SK-N-SH treated with all-trans-retinoic acid at 6 μM for 48 hours (cell line): Measurements from ENCODE around the gene ARPC1B.
A peak's percentile ranks its signal among the peaks of the same experiment; 100 is the strongest.

ENCODE experiments used
- ARNTL ChIP-seq: fragments of 450-650 bp; formaldehyde crosslinking; IDR thresholded peaks from 2 replicates; pipeline ENCODE4 v1.5.0; 2020; ENCODE audit warnings: low read depth, mild to moderate bottlenecking, moderate library complexity, borderline replicate concordance
- BACH2 ChIP-seq: fragments of 250-450 bp; sonication (Bioruptor Pico); IDR thresholded peaks from 2 replicates; pipeline ENCODE4 v1.9.0; 2021; ENCODE audit warnings: mild to moderate bottlenecking, borderline replicate concordance
- ESRRG ChIP-seq: fragments of 250-450 bp; sonication (Bioruptor Pico); IDR thresholded peaks from 2 replicates; pipeline ENCODE4 v1.6.1; 2021; ENCODE audit warnings: mild to moderate bottlenecking
- ISL1 ChIP-seq: fragments of 250-450 bp; sonication (Bioruptor Pico); IDR thresholded peaks from 2 replicates; pipeline ENCODE4 v2.1.2; 2022; ENCODE audit warnings: mild to moderate bottlenecking, moderate library complexity
- OSR1 ChIP-seq: fragments of 250-450 bp; sonication (Bioruptor Pico); IDR thresholded peaks from 2 replicates; pipeline ENCODE4 v1.8.0; 2022; ENCODE audit warnings: moderate library complexity, mild to moderate bottlenecking, inconsistent platforms
- PPARA ChIP-seq: fragments of 250-450 bp; sonication (Bioruptor Pico); IDR thresholded peaks from 2 replicates; pipeline ENCODE4 v1.5.0; 2020; ENCODE audit warnings: mild to moderate bottlenecking, borderline replicate concordance
- RARB ChIP-seq: fragments of 250-450 bp; sonication (Bioruptor Pico); IDR thresholded peaks from 2 replicates; pipeline ENCODE4 v1.8.0; 2021; ENCODE audit warnings: mild to moderate bottlenecking, moderate library complexity
- ZC3H10 ChIP-seq: fragments of 250-450 bp; sonication (Bioruptor Pico); IDR thresholded peaks from 2 replicates; pipeline ENCODE4 v1.5.1; 2021; ENCODE audit warnings: mild to moderate bottlenecking, moderate library complexity
- ZNF70 ChIP-seq: fragments of 450-650 bp; formaldehyde crosslinking; IDR thresholded peaks from 2 replicates; pipeline ENCODE4 v1.5.0; 2020; ENCODE audit warnings: mild to moderate bottlenecking, moderate library complexity
- TF ChIP-seq, protein P1 (sequence below): fragments of 250-450 bp; sonication (Bioruptor Pico); IDR thresholded peaks from 2 replicates; pipeline ENCODE4 v1.5.1; 2020; ENCODE audit warnings: low read depth, mild to moderate bottlenecking, moderate library complexity
- TF ChIP-seq, protein P2 (sequence below): fragments of 250-450 bp; sonication (Bioruptor Pico); IDR thresholded peaks from 2 replicates; pipeline ENCODE4 v1.5.1; 2021; ENCODE audit warnings: mild to moderate bottlenecking, moderate library complexity
- TF ChIP-seq, protein P3 (sequence below): fragments of 250-450 bp; sonication (Bioruptor Pico); IDR thresholded peaks from 2 replicates; pipeline ENCODE4 v1.8.0; 2020; ENCODE audit warnings: mild to moderate bottlenecking, moderate library complexity, borderline replicate concordance

DNA sequence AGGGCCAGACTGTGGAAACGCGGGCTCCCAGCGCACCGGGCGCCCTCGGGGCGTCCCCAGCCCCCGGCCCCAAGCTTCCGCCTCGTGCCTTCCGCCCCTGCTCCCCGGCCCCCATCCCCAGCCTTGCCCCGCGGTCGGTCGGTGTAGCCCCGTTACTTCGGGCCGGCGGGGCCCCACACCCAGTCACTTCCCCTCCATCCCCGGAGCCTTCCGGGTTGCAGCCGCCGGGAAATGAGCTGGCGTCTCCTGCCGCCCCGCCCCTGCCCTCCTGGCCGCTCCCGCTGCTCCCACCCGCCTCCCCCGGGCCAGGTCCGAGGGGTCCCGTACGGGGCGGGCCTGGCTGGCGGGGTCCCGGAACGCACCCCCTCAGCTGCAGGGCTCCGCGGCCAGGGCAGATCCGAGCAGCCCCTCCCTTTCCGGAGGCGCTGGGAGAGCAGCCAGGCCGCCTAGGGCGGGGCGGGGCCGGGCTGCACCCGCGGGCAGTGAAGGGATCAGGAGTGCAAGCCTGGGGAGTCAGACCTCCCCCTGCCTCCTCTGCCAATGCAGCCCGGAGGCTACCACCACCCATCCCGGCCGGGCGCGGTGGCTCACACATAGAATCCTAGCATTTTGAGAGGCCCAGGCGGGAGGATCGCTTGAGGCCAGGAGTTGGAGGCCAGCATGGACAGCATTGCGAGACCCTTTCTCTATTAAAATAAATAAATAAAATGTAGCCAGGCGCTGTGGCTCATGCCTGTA, 709 bp downstream of the ARPC1B start:
- TF ChIP-seq, protein P1, sequence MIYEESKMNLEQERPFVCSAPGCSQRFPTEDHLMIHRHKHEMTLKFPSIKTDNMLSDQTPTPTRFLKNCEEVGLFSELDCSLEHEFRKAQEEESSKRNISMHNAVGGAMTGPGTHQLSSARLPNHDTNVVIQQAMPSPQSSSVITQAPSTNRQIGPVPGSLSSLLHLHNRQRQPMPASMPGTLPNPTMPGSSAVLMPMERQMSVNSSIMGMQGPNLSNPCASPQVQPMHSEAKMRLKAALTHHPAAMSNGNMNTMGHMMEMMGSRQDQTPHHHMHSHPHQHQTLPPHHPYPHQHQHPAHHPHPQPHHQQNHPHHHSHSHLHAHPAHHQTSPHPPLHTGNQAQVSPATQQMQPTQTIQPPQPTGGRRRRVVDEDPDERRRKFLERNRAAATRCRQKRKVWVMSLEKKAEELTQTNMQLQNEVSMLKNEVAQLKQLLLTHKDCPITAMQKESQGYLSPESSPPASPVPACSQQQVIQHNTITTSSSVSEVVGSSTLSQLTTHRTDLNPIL (CRISPR knock-in tag): no peak
- TF ChIP-seq, protein P2, sequence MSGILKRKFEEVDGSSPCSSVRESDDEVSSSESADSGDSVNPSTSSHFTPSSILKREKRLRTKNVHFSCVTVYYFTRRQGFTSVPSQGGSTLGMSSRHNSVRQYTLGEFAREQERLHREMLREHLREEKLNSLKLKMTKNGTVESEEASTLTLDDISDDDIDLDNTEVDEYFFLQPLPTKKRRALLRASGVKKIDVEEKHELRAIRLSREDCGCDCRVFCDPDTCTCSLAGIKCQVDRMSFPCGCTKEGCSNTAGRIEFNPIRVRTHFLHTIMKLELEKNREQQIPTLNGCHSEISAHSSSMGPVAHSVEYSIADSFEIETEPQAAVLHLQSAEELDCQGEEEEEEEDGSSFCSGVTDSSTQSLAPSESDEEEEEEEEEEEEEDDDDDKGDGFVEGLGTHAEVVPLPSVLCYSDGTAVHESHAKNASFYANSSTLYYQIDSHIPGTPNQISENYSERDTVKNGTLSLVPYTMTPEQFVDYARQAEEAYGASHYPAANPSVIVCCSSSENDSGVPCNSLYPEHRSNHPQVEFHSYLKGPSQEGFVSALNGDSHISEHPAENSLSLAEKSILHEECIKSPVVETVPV (CRISPR knock-in tag): no peak
- no peak for TF ChIP-seq ESRRG (CRISPR knock-in tag)
- no peak for TF ChIP-seq RARB (CRISPR knock-in tag)
- TF ChIP-seq ISL1 (CRISPR knock-in tag): no peak
- peak; percentile 53; the same call in 1 of the 2 replicates for TF ChIP-seq ZNF70 (CRISPR knock-in tag)
- no peak for TF ChIP-seq ARNTL (CRISPR knock-in tag)
- TF ChIP-seq BACH2 (CRISPR knock-in tag): no peak
- no peak for TF ChIP-seq OSR1 (CRISPR knock-in tag)
- no peak for TF ChIP-seq PPARA (CRISPR knock-in tag)
- no peak for TF ChIP-seq ZC3H10 (CRISPR knock-in tag)
- TF ChIP-seq, protein P3, sequence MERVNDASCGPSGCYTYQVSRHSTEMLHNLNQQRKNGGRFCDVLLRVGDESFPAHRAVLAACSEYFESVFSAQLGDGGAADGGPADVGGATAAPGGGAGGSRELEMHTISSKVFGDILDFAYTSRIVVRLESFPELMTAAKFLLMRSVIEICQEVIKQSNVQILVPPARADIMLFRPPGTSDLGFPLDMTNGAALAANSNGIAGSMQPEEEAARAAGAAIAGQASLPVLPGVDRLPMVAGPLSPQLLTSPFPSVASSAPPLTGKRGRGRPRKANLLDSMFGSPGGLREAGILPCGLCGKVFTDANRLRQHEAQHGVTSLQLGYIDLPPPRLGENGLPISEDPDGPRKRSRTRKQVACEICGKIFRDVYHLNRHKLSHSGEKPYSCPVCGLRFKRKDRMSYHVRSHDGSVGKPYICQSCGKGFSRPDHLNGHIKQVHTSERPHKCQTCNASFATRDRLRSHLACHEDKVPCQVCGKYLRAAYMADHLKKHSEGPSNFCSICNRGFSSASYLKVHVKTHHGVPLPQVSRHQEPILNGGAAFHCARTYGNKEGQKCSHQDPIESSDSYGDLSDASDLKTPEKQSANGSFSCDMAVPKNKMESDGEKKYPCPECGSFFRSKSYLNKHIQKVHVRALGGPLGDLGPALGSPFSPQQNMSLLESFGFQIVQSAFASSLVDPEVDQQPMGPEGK (CRISPR knock-in tag): 0 out of 2 replicates have a peak, but pooled peaks have one; percentile 40
